Heart right ventricle (tissue), 16 donors: ENCODE data around the gene PHC3. TPM values are rescaled to one million over a fixed set of nuclear protein-coding genes. Genes with fewer than 3 reads are reported as not detected.

Source experiments
- ATAC-seq, 8 donors: fragments of 200-7000 bp; cut with Tn5 transposase; one replicate each; pipeline ENCODE4 v1.9.1; 2020; ENCODE audit warnings: mild to moderate bottlenecking in 8 of 8, moderate library complexity in 8 of 8, moderate number of reproducible peaks in 1 of 8
- DNase-seq, 2 donors: peaks; one replicate each; pipeline ENCODE4 v3.0.0-alpha.2; 2020
- H3K27ac ChIP-seq, 10 donors: fragments of 200-600 bp; sonication (generic) in 2 of 10; one replicate each; pipeline versions ENCODE4 v1.5.0 to v1.8.0; 2020 to 2022; ENCODE audit warnings: mild to moderate bottlenecking in 3 of 10
- H3K27me3 ChIP-seq, 7 donors: fragments of 200-600 bp; one replicate each; pipeline ENCODE4 v1.8.0; 2021 to 2022; ENCODE audit warnings: mild to moderate bottlenecking in 2 of 7
- H3K36me3 ChIP-seq, 9 donors: fragments of 200-600 bp; sonication (generic) in 1 of 9; one replicate each; pipeline versions ENCODE4 v1.5.0 to v1.8.0; 2020 to 2022; ENCODE audit warnings: mild to moderate bottlenecking in 2 of 9
- H3K4me1 ChIP-seq, 9 donors: fragments of 200-600 bp; sonication (generic) in 1 of 9; one replicate each; pipeline versions ENCODE4 v1.5.0 to v1.8.0; 2020 to 2022; ENCODE audit warnings: mild to moderate bottlenecking in 4 of 9
- H3K4me3 ChIP-seq, 10 donors: fragments of 200-600 bp; sonication (generic) in 2 of 10; one replicate each; pipeline versions ENCODE4 v1.5.0 to v1.8.0; 2020 to 2022; ENCODE audit warnings: mild to moderate bottlenecking in 7 of 10, moderate library complexity in 2 of 10
- H3K9me3 ChIP-seq, 11 donors: fragments of 200-600 bp in 10 of 11; sonication (generic) in 2 of 11; one replicate each; pipeline versions ENCODE4 v1.5.0 to v1.8.0; 2013 to 2022; ENCODE audit warnings: mild to moderate bottlenecking in 2 of 11, control low read depth in 1 of 11, moderate library complexity in 1 of 11
- CTCF ChIP-seq, 9 donors: fragments of 200-600 bp; sonication (generic) in 2 of 9; IDR thresholded peaks; one replicate each; pipeline versions ENCODE4 v1.5.0 to v1.8.0; 2021 to 2022; ENCODE audit warnings: antibody characterized with exemption in 9 of 9, mild to moderate bottlenecking in 5 of 9, moderate library complexity in 1 of 9
- WGBS, 2 donors: extraction: QIAGEN DNeasy Blood & Tissue Kit; methylation state at CpG; one replicate each; pipeline ENCODE4 v1.1.7; 2013; ENCODE audit warnings: inconsistent platforms in 1 of 2; 5-methylcytosine and 5-hydroxymethylcytosine counted together
- intact Hi-C, 10 donors: fragments of 100-400 bp; cut with DNase I; formaldehyde crosslinking; loops; one replicate each; pipeline versions ENCODE4 v1.11.1 to v1.14.2; 2022
- polyA plus RNA-seq, 2 donors: library from polyadenylated mRNA; stranded (reverse); fragments of 200-250 nt; gene quantifications; one replicate each; pipeline ENCODE4 v1.2.3, GENCODE V29; 2013
- total RNA-seq, 10 donors: library from RNA; stranded (reverse); fragmentation: NEBNext Ultra II Directional in 3 of 10; extraction: Animal tissue kit (Norgen Biotek cat#: 25700) in 3 of 10; gene quantifications; one replicate each; pipeline versions ENCODE4 v1.2.1 to v1.2.4, GENCODE V29; 2021 to 2023
- donor health status: Arrhythmogenic right ventricular cardiomyopathy.
- donor health status: ischemic (EF 13 %, LVEDD 7.1; RV severe dilation, severe dysfunction).
- donor health status: healthy with polysubstance abuse.
- donor health status: DM: no; HTN: yes; CAD: no.
- donor health status: DM: no; HTN: no; CAD: no.
- donor health status: ischemic (EF 25% LVEDD 6.9; RV normal size, moderate dysfunction).
- donor health status: ischemic (EF 25% LVEDD 5.7; RV mildly dilated, moderate dysfunction).
- donor health status: healthy.
- donor health status: DM: yes; HTN: yes; CAD: no.
- donor health status: Ischemic cardiomyopathy.
- donor health status: ischemic (EF 35%, LVEDD 5.7; RV mildly dilated, moderate dysfunction).
- donor health status: nonischemic (EF 11% LVEDD 7.7; RV severe dilation, severe dysfunction).
- donor health status: DM: yes; HTN: yes; CAD: no.
- donor health status: PGD.
- donor health status: ischemic (EF 29% LVEDD 5.4; RV normal size, mild dysfunction).
- donor health status: nonischemic (EF 23%, LVEDD 6.1; RV moderate dilation, normal function).

PHC3 gene
- total and polyA plus RNA-seq, 12 donors, result 2.4 to 70.8 (median 55.3) TPM

- DNase-seq (no peak), ATAC-seq (peak in 1 of 8 donors; percentile 27)
- Histone ChIP-seq H3K27me3 (no peaks in the 10 kb centered on the region), H3K9me3 (no peaks in the 10 kb centered on the region), H3K4me3 (no peak overlapping the region), H3K27ac (no peak overlapping the region), H3K36me3 (peaks cover 0 to 72% (median 11%) of the 10 kb centered on the region in 9 donors), H3K4me1 (peaks cover 0 to 22% (median 16%) of the 10 kb centered on the region in 9 donors)
- no peak for TF ChIP-seq CTCF (IDR thresholded peaks at IDR 0.05)
- intact Hi-C loops, result no loop called here
- 90 to 96% methylated on average over 2 of the region's 2 CpGs for WGBS, 2 donors
These were observed 21.6 kb downstream of the PHC3 start for GRCh38 chr3:170159933-170160332.

GRCh38 chr3:170159459-170159858 is 22.1 kb downstream of the PHC3 start:
- DNase-seq, result no peak
- peaks cover 0 to 22% (median 17%) of the 10 kb centered on the region in 9 donors for H3K4me1 ChIP-seq
- ATAC-seq, result no peak
- H3K27ac ChIP-seq, result no peak overlapping the region
- no peaks in the 10 kb centered on the region for H3K9me3 ChIP-seq
- TF ChIP-seq CTCF (IDR thresholded peaks at IDR 0.05), result no peak
- WGBS, 2 donors, result 90 to 95% methylated on average over 1 of the region's 1 CpG
- no peaks in the 10 kb centered on the region for H3K27me3 ChIP-seq
- peaks cover 0 to 69% (median 8%) of the 10 kb centered on the region in 9 donors for H3K36me3 ChIP-seq
- intact Hi-C loops, result no loop called here
- no peak overlapping the region for H3K4me3 ChIP-seq

GRCh38 chr3:170155604-170156003 is 25.9 kb downstream of the PHC3 start:
- H3K27me3 ChIP-seq, result no peaks in the 10 kb centered on the region
- H3K36me3 ChIP-seq, result peaks cover 0 to 47% (median 8%) of the 10 kb centered on the region in 9 donors
- no peak overlapping the region for H3K4me3 ChIP-seq
- DNase-seq (no peak), ATAC-seq (no peak)
- no peaks in the 10 kb centered on the region for H3K9me3 ChIP-seq
- 95 to 97% methylated on average over 5 of the region's 5 CpGs for WGBS, 2 donors
- intact Hi-C loops, result no loop called here
- H3K27ac ChIP-seq, result no peak overlapping the region
- H3K4me1 ChIP-seq, result peaks cover 0 to 37% (median 21%) of the 10 kb centered on the region in 9 donors
- TF ChIP-seq CTCF (IDR thresholded peaks at IDR 0.05), result no peak

- Histone ChIP-seq H3K4me1 (peaks cover 0 to 33% (median 19%) of the 10 kb centered on the region in 9 donors), H3K27ac (peak overlapping the region in 2 of 10 donors; percentile 11 to 68)
- no peak for TF ChIP-seq CTCF (IDR thresholded peaks at IDR 0.05)
These were observed 26.9 kb downstream of the PHC3 start for GRCh38 chr3:170154569-170155143.

More at GRCh38 chr3:170154569-170155143, 26.9 kb downstream of the PHC3 start:
- WGBS, 2 donors, result 45 to 47% methylated on average over 3 of the region's 3 CpGs
- H3K36me3 ChIP-seq, result peaks cover 0 to 47% (median 8%) of the 10 kb centered on the region in 9 donors
- intact Hi-C loops, result no loop called here
- H3K4me3 ChIP-seq, result no peak overlapping the region
- DNase-seq, result no peak
- no peak for ATAC-seq
- H3K9me3 ChIP-seq, result no peaks in the 10 kb centered on the region
- H3K27me3 ChIP-seq, result no peaks in the 10 kb centered on the region
